GM21576 (cell line): ENCODE data around the gene FOXP1.
"Not testable (repeated sequence)": the region's sequence is repeated elsewhere in the genome, so short reads cannot be mapped to it uniquely, and the experiment has no call there.

Experiments
- ATAC-seq: cut with Tn5 transposase; IDR thresholded peaks from one replicate; pipeline ENCODE4 v1.9.1; 2021; ENCODE audit warnings: mild to moderate bottlenecking, moderate library complexity; ENCODE audit not compliant: unreplicated experiment

The FOXP1 gene

GRCh38 chr3:71533588-71533987, 49.9 kb downstream of the FOXP1 start:
- ATAC-seq, result no peak

DNA sequence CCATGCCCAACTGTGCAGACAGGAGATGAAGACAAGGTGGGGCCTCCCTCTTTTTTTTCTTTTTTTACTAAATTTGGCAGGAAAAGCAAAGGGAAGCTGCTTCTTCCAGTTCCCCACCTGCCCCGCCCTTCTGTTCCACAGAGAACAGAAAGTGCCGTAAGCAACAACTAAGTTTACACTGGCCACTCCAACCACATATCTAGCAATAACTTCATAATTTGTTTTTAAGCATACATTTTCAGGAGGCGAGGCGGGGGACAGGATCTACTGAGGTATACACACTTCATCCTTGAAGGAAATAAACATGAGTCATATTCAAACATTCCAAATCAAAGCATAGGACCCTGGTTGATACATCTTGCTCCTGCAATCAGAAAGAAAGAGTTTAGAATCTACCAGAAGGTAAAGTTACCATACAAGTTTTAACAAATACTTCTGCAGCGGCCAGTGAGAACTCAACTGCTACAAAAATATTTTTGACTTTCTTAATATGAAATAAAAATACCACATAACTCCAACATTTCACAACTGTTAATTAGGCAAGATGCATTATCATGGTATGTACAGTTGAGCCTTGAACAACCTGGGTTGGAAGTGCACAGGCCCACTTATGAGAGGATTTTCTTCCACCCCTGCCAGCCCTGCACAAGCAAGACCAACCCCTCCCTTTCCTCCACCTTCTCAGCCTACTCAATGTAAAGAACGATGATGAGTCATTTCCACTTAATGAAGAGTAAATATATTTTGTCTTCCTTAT, 50.7 kb downstream of the FOXP1 start:
- no peak for ATAC-seq

- no peak for ATAC-seq
Observed at GRCh38 chr3:71530903-71531530, 52.5 kb downstream of the FOXP1 start.

DNA sequence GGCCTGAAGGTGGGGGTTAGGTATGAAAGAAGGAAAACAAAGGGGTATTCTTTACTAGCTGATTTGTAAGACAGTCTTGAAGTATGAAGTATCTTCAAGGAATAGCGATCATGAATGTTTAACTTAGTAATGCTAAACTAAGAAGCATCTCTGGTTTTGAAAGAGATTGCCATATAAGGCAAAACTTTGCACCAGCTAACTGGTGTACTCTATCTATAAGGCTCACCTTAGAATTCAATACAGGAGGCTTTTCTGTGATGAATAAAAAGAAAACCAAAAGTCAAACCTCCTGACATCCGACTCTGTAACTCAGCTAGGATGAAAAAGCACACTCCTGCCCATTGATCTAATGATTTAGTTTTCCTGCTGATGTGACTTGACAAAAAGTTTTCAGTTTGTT, 54.7 kb downstream of the FOXP1 start:
- no peak for ATAC-seq

GRCh38 chr3:71526448-71526847, 57.1 kb downstream of the FOXP1 start:
- ATAC-seq, result not testable (repeated sequence)

DNA sequence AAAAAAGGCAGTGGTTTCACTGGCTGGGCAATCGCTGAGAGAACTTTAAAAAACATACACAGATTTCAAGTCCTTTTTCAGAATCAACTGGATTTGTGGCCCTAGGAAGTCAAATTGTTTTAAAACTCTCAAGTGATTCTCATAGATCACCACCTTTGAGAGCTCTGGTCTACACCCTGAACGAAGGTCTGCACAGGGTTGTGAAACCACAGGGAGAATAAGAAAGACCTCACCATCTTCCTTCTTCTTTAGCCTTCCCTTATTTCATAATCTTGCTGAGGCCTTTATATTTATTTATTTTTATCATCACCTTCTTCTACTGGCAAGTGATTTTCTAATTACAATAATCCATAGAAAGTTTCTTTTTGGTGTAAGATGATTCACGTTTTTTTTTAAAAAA, 58.1 kb downstream of the FOXP1 start:
- ATAC-seq, result no peak

DNA sequence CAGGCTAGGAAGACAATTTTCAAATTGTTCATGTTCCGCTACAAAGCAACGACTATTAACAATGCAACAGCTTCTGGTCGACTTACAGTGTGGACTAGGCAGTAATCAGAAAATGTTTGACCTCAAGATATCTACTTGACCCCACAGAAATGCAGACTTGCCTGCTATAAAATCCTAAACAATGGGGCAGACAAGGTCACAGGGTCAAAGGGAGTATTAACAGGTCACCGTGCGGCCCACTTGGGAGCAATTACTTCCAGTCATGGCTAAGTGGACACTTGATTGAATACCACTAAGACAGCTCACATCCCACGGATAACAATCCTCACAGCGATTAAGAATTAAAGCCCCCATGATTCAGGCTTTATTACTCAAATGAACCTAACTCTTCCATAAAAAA, 58.9 kb downstream of the FOXP1 start:
- no peak for ATAC-seq

GRCh38 chr3:71523628-71524027, 59.9 kb downstream of the FOXP1 start:
- ATAC-seq, result no peak

DNA sequence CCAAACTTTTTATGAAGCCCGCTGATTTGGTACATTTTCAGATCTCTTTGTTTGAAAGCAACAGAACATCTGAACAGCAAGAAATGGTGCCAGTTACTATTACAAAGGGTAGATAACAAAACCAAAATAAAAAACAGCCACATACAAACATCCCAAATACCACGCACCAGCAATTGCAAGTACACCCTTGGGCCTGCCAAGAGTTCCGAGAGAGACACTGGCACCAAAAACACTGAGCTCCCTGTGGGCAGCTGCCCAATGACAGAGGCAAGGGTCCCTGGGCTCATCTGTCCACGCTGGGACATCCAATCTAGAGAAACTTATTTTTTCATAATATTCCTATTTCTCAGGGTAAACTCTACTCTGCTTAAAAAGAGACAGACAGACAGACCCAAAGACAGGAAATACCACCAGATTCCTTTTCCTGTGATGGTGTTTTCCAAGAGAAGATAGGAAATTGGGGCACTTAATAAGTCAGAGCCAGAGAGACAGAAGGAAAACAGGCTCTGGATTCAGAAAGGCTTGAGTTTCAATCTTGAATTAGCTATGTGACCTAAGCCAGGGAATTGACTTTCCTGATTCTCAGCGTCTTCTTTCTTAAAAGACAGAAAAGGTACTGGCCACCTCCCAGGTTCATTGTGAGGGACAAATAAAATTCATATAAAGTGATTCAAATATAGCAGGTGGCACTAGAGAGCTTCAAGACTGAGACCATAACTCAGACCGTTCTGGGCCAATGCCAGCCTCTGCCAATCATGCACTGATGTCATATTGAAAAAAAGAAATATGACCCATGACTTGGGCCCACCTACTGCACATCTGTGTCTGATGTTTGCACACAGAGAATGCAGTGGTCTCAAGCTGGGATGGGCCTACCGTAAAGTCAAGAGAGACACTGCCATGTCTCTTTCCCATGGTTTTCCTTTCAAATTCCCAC, 61.3 kb downstream of the FOXP1 start:
- ATAC-seq, result no peak

DNA sequence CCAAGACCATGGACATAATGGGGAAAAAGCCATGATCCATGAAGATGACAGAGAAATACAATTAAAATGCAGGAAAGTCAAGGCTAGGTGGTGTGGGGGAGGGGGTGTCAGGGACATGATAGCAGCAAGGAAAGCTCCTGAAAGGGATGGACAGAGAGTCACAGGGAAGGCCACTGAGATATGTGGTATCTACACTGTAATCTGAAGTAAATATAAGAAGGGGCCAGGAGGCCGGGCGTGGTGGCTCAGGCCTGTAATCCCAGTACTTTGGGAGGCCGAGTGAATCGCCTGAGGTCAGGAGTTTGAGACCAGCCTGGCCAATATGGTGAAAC, 62.5 kb downstream of the FOXP1 start:
- ATAC-seq, result no peak

DNA sequence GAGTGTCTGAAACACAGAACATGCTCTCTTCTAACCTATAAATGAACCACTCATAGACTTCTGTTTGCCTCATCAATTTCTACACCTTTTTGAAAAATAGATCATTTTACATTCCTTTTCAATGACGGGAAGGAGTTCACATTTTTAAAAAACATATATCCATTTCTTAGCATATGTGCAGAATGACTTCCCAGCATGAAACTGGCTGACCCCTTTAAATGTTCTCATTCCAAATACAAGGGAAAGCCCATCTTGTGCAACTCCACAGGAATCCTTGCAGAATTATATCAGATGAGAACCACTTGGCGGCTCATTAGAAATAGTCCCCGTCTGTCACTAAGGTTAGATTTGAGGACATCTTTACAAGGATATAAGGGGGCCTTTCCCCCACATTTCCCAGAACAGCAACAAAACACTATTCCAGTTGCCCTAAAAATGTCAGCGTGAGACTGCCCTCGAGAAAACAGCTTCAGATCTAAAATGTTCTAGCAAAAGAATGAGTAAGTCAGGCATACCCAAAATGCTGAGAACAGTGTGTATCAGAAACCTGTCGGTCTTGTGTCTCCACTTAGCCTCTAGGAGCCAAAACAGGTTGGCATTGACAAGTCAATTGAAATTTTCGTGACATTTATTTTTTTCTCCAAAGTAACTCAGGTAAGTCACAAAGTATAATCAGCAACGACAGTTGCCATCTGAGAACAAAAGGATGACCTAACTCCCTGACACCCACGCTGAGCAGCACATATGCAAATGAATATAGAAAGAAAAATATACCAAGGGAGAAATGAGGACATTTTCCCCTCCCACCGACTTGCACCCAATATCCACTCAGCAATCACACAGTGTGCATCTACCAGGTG, 63.1 kb downstream of the FOXP1 start:
- ATAC-seq, result no peak

DNA sequence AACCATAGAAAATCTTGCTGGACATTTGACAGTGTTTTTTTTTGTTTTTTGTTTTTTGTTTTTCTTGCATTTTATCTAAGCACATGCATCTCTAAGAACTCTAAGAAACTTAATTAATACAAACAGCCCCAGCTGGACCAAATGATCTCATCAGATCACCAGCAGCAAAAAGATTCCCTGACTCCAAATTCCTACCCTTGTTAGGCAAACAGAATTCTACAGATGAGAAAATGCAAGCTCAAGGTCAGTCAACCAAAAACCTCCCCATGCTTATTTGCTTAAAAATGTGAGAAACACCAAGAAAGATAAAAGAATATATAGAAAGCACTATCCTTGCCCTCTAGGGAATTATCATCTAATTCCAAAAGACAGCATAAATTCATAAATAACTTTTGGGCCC, 65.4 kb downstream of the FOXP1 start:
- no peak for ATAC-seq

- ATAC-seq, result no peak
Observed at GRCh38 chr3:71517271-71517791, 66.2 kb downstream of the FOXP1 start.

DNA sequence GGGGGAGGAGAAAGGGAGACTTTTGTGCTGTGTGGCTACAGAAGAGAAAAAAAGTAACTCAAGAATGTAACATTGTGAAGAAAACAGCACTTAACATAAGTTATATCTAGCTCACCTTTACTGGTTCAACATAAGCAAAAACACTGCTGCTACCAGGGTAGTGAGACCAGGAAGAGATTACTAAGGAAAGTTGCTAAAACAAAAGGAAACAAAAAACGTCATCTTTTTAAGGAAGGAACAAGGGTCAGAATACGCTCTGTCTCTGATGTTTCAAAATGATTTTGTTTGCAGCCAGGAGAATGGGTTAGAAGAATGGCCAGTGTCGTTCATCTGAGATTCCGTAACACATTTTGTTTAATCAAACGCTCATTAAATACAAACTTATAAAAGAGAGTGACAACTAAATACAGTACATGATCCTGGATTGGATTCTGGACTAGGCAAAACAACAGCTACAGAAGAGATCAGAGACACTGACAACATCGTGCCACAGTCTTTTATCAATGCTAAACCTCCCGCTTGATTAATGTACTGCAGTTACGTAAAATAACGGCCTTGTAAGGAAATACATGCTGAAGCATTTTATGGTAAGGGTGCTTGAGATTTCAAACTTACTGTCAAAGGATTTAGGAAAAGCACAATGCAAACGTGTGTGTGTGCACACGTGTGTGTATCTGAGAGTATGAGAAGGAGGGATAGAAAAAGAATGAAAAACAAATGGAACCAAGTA, 67.7 kb downstream of the FOXP1 start:
- ATAC-seq, result no peak

- no peak for ATAC-seq
Observed at GRCh38 chr3:71514621-71515020, 68.9 kb downstream of the FOXP1 start.

GRCh38 chr3:71513515-71513914, 70.0 kb downstream of the FOXP1 start:
- no peak for ATAC-seq

- ATAC-seq, result no peak
Observed at GRCh38 chr3:71513081-71513480, 70.4 kb downstream of the FOXP1 start.

- ATAC-seq, result no peak
Observed at GRCh38 chr3:71512544-71512943, 71.0 kb downstream of the FOXP1 start.

GRCh38 chr3:71512000-71512399, 71.5 kb downstream of the FOXP1 start:
- peak; percentile 64 for ATAC-seq

DNA sequence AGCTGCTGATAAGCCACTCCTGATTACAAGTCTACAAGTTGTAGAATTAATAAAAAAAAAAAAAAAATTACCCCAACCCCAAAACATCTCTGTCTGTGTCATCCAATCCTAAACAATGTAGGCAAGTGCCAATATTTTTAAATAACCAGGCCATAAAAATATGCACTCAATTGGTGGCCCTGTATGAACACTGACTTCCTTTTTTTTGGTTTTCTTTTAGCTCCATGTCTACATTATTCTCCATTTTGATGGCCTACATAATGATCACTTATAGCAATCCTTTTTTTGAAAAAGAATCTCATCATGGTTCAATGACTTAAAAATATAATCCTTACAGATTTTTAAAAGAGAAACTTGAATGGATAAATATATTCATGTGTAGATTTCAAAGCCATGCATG, 72.1 kb downstream of the FOXP1 start:
- no peak for ATAC-seq
